ENCODE results near the gene TMA7.

DNA sequence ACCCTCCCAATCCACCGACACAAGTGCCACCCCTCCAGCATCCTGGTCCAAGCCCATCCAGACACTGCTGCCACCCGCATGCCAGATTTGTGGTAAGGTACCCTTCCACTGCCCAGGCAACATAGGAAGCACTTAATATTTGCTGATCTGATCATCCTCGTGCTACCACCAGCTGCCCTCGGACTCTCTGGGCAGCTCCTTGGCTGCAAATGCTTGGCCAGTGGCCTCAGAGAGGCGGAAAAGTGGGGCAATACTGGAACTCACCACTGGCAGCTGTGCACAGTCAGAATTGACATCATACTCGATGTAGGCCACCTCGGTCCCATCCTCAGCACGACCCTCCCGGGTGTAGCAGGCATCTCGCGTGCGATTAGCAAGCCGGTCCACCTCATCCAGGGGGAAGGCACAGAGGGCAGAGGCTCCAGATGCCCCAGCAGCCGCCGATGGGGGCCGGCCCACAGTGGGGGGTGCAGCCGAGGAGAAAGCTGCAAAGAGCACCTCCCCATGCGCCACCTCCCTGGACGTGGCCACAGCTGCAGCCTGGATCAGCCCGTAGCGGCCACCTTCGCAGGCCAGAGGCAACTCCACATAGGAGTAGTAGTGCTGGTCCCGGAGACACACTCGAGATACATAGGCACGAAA is 16.7 kb upstream of the TMA7 start:
- TF ChIP-seq POLR2AphosphoS5 (IDR thresholded peaks at IDR 0.05; ENCODE audit: low read depth), result no peak
- TF ChIP-seq CTCF (IDR thresholded peaks at IDR 0.05; ENCODE audit: insufficient read depth, low read length), result no peak
- no peak for TF ChIP-seq GABPA (IDR thresholded peaks at IDR 0.05; ENCODE audit: low read depth)
- TF ChIP-seq, protein P1, sequence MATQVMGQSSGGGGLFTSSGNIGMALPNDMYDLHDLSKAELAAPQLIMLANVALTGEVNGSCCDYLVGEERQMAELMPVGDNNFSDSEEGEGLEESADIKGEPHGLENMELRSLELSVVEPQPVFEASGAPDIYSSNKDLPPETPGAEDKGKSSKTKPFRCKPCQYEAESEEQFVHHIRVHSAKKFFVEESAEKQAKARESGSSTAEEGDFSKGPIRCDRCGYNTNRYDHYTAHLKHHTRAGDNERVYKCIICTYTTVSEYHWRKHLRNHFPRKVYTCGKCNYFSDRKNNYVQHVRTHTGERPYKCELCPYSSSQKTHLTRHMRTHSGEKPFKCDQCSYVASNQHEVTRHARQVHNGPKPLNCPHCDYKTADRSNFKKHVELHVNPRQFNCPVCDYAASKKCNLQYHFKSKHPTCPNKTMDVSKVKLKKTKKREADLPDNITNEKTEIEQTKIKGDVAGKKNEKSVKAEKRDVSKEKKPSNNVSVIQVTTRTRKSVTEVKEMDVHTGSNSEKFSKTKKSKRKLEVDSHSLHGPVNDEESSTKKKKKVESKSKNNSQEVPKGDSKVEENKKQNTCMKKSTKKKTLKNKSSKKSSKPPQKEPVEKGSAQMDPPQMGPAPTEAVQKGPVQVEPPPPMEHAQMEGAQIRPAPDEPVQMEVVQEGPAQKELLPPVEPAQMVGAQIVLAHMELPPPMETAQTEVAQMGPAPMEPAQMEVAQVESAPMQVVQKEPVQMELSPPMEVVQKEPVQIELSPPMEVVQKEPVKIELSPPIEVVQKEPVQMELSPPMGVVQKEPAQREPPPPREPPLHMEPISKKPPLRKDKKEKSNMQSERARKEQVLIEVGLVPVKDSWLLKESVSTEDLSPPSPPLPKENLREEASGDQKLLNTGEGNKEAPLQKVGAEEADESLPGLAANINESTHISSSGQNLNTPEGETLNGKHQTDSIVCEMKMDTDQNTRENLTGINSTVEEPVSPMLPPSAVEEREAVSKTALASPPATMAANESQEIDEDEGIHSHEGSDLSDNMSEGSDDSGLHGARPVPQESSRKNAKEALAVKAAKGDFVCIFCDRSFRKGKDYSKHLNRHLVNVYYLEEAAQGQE (IDR thresholded peaks at IDR 0.05; ENCODE audit: insufficient replicate concordance, low read depth), result no peak
- TF ChIP-seq SPI1 (IDR thresholded peaks at IDR 0.05; ENCODE audit: borderline replicate concordance, low read depth), result no peak

Data from HL-60 (cell line).